ENCODE data around the gene TRAPPC2L.

Gene TRAPPC2L

GRCh38 chr16:88856828-88857727 lies at the start of gene TRAPPC2L, which contains the start of gene GALNS:
Gene TRAPPC2L, plus strand, starts transcription at chr16:88857127. Its CDS starts 24 bp downstream, at chr16:88857151.
Gene GALNS, minus strand, starts transcription at chr16:88856947. Its CDS starts 70 bp downstream, at chr16:88856877.
- DNase-seq (ENCODE audit: low read depth), result peak; percentile 100

GRCh38 chr16:88807142-88807625 lies 49.7 kb upstream of the TRAPPC2L start:
- no peak for DNase-seq (ENCODE audit: low read depth)

GRCh38 chr16:88807626-88808453 lies 49.1 kb upstream of the TRAPPC2L start:
- no peak for DNase-seq (ENCODE audit: low read depth)

- no peak for DNase-seq (ENCODE audit: low read depth)
Measured at GRCh38 chr16:88809068-88809675, 47.8 kb upstream of the TRAPPC2L start.

GRCh38 chr16:88809676-88810165 lies 47.2 kb upstream of the TRAPPC2L start:
- no peak for DNase-seq (ENCODE audit: low read depth)

- peak; percentile 52 for DNase-seq (ENCODE audit: low read depth)
Measured at GRCh38 chr16:88810166-88810911, 46.6 kb upstream of the TRAPPC2L start.

- peak; percentile 68 for DNase-seq (ENCODE audit: low read depth)
Measured at GRCh38 chr16:88810912-88811768, 45.8 kb upstream of the TRAPPC2L start.

GRCh38 chr16:88811769-88812512 lies 45.0 kb upstream of the TRAPPC2L start, which contains the start of gene APRT:
Gene APRT, minus strand, starts transcription at chr16:88811928. Its CDS starts 29 bp downstream, at chr16:88811899.
- peak; percentile 99 for DNase-seq (ENCODE audit: low read depth)

GRCh38 chr16:88812513-88813268 lies 44.2 kb upstream of the TRAPPC2L start:
- DNase-seq (ENCODE audit: low read depth), result no peak

GRCh38 chr16:88813269-88814143 lies 43.4 kb upstream of the TRAPPC2L start:
- DNase-seq (ENCODE audit: low read depth), result no peak

GRCh38 chr16:88814144-88814502 lies 42.8 kb upstream of the TRAPPC2L start:
- no peak for DNase-seq (ENCODE audit: low read depth)

GRCh38 chr16:88815227-88815626 lies 41.7 kb upstream of the TRAPPC2L start:
- DNase-seq (ENCODE audit: low read depth), result no peak

- DNase-seq (ENCODE audit: low read depth), result peak; percentile 54
Measured at GRCh38 chr16:88815901-88816589, 40.9 kb upstream of the TRAPPC2L start.

GRCh38 chr16:88816736-88817535 lies 40.0 kb upstream of the TRAPPC2L start:
- DNase-seq (ENCODE audit: low read depth), result no peak

- DNase-seq (ENCODE audit: low read depth), result no peak
Measured at GRCh38 chr16:88817785-88818574, 38.9 kb upstream of the TRAPPC2L start.

- DNase-seq (ENCODE audit: low read depth), result no peak
Measured at GRCh38 chr16:88818575-88818874, 38.4 kb upstream of the TRAPPC2L start.

Data from activated T-cell treated with anti-CD3 and anti-CD28 coated beads for 48 hours (primary cell).